WTC11 (cell line): ENCODE results near the gene ANKRD24.
"Not testable (repeated sequence)": the region's sequence is repeated elsewhere in the genome, so short reads cannot be mapped to it uniquely, and the experiment has no call there.

ENCODE experiments used
- EMX1 ChIP-seq: fragments of 250-450 bp; sonication (Bioruptor Pico); IDR thresholded peaks from 2 replicates; pipeline ENCODE4 v1.8.0; 2021; ENCODE audit warnings: mild to moderate bottlenecking
- FOXK1 ChIP-seq: sonication (generic); formaldehyde crosslinking; IDR thresholded peaks from 2 replicates; pipeline ENCODE4 v1.8.0; 2022; ENCODE audit warnings: mild to moderate bottlenecking, moderate library complexity, missing genetic modification reagents
- JUN ChIP-seq: sonication (generic); formaldehyde crosslinking; IDR thresholded peaks from 2 replicates; pipeline ENCODE4 v1.8.0; 2023; ENCODE audit warnings: mild to moderate bottlenecking, missing genetic modification reagents
- KAT7 ChIP-seq: sonication (generic); formaldehyde crosslinking; IDR thresholded peaks from 2 replicates; pipeline ENCODE4 v1.8.1; 2023; ENCODE audit warnings: missing genetic modification reagents, mild to moderate bottlenecking, borderline replicate concordance
- NFATC4 ChIP-seq: fragments of 250-450 bp; sonication (Bioruptor Pico); IDR thresholded peaks from 2 replicates; pipeline ENCODE4 v1.9.0; 2021; ENCODE audit warnings: mild to moderate bottlenecking
- NFE2L1 ChIP-seq: sonication (generic); formaldehyde crosslinking; IDR thresholded peaks from 2 replicates; pipeline ENCODE4 v1.8.1; 2023; ENCODE audit warnings: missing genetic modification reagents
- TEAD1 ChIP-seq: sonication (generic); formaldehyde crosslinking; IDR thresholded peaks from 2 replicates; pipeline ENCODE4 v1.8.0; 2022; ENCODE audit warnings: mild to moderate bottlenecking, missing genetic modification reagents
- ZBTB21 ChIP-seq: sonication (generic); formaldehyde crosslinking; IDR thresholded peaks from 2 replicates; pipeline ENCODE4 v1.8.1; 2023; ENCODE audit warnings: mild to moderate bottlenecking, missing genetic modification reagents, borderline replicate concordance
- TF ChIP-seq, protein P1 (sequence below): sonication (generic); formaldehyde crosslinking; conservative IDR thresholded peaks from 2 replicates; pipeline ENCODE4 v1.8.1; 2022; ENCODE audit warnings: mild to moderate bottlenecking, missing genetic modification reagents
- TF ChIP-seq, protein P2 (sequence below): fragments of 200-600 bp; IDR thresholded peaks from 2 replicates; pipeline ENCODE4 v1.8.0; 2022; ENCODE audit warnings: antibody characterized with exemption
- TF ChIP-seq, protein P3 (sequence below): sonication (generic); formaldehyde crosslinking; IDR thresholded peaks from 2 replicates; pipeline ENCODE4 v1.8.0; 2022; ENCODE audit warnings: mild to moderate bottlenecking, missing genetic modification reagents
- TF ChIP-seq, protein P4 (sequence below): sonication (generic); formaldehyde crosslinking; IDR thresholded peaks from 2 replicates; pipeline ENCODE4 v1.8.1; 2023; ENCODE audit warnings: mild to moderate bottlenecking, missing genetic modification reagents, moderate library complexity

DNA sequence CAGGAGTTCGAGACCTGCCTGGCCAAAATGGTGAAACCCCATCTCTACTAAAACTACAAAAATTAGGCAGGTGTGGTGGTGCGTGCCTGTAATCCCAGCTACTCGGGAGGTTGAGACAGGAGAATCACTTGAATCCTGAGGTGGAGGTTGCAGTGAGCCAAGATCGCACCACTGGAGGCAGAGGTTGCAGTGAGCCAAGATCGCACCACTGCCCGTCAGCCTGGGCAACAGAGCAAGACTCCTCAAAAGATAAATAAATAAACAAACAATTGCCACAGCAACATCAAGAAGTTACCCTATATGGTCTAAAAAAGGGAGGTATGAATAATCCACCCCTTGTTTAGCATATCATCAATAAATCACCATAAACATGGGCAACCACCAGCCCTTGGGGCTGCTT is 63.4 kb downstream of the ANKRD24 start:
- TF ChIP-seq ZBTB21 (CRISPR knock-in tag); TEAD1 (CRISPR knock-in tag); JUN (CRISPR knock-in tag); FOXK1 (CRISPR knock-in tag); EMX1 (CRISPR knock-in tag); NFE2L1 (CRISPR knock-in tag); NFATC4 (CRISPR knock-in tag); KAT7: not testable (repeated sequence)
- TF ChIP-seq, protein P1, sequence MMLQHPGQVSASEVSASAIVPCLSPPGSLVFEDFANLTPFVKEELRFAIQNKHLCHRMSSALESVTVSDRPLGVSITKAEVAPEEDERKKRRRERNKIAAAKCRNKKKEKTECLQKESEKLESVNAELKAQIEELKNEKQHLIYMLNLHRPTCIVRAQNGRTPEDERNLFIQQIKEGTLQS (CRISPR knock-in tag): not testable (repeated sequence)
- TF ChIP-seq, protein P2, sequence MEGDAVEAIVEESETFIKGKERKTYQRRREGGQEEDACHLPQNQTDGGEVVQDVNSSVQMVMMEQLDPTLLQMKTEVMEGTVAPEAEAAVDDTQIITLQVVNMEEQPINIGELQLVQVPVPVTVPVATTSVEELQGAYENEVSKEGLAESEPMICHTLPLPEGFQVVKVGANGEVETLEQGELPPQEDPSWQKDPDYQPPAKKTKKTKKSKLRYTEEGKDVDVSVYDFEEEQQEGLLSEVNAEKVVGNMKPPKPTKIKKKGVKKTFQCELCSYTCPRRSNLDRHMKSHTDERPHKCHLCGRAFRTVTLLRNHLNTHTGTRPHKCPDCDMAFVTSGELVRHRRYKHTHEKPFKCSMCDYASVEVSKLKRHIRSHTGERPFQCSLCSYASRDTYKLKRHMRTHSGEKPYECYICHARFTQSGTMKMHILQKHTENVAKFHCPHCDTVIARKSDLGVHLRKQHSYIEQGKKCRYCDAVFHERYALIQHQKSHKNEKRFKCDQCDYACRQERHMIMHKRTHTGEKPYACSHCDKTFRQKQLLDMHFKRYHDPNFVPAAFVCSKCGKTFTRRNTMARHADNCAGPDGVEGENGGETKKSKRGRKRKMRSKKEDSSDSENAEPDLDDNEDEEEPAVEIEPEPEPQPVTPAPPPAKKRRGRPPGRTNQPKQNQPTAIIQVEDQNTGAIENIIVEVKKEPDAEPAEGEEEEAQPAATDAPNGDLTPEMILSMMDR: not testable (repeated sequence)
- TF ChIP-seq, protein P3, sequence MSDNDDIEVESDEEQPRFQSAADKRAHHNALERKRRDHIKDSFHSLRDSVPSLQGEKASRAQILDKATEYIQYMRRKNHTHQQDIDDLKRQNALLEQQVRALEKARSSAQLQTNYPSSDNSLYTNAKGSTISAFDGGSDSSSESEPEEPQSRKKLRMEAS (CRISPR knock-in tag): not testable (repeated sequence)
- TF ChIP-seq, protein P4, sequence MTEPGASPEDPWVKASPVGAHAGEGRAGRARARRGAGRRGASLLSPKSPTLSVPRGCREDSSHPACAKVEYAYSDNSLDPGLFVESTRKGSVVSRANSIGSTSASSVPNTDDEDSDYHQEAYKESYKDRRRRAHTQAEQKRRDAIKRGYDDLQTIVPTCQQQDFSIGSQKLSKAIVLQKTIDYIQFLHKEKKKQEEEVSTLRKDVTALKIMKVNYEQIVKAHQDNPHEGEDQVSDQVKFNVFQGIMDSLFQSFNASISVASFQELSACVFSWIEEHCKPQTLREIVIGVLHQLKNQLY (CRISPR knock-in tag): not testable (repeated sequence)
